Ramos (cell line): ENCODE results near the gene KRTAP17-1.

Source experiments
- in situ Hi-C: fragments of 300-500 bp; cut with MboI; formaldehyde crosslinking; loops from one replicate; pipeline ENCODE4 v1.14.3; 2022; ENCODE audit warnings: low sequenced_read_pairs; ENCODE audit not compliant: unreplicated experiment

KRTAP17-1 gene

DNA sequence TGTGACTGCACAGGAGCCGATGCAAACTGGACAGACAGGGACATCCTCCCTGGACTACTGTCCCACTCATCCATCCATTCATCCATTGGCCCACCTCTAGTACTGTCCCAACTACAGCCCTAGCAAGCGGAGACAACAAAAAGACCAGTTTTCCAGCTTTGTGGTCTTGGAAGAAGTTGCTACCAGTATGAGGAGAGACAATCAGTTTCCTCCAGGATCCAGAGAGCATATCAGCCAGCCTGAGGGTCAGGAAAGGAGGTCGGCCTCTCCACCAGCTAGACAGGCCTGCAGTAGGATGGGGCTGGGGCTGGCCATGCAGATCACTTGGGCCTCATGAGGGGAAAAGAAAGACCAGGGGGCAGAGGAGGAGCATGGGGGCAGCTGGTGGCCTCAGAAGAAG lies 18.3 kb upstream of the KRTAP17-1 start:
- in situ Hi-C loops = no loop called here

DNA sequence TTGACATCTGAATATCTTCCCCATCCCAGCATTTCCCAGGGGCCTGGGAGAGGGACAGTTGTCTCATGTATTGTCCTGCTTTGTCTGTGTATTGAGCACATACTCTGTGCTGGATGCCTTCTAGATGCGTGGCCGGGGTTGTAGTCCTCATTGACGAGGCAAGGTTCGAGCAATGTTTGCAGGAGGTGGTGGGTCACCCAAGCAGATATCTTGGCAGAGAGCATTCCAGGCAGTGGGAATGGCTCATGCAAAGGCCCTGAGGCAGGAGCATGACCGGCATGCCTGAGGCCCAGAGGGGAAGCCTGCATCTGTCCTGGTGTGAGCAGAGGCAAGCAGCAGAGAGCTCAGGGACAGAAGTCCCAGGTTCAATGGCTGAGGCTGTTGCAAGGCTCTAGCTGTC lies 17.6 kb upstream of the KRTAP17-1 start:
- in situ Hi-C loops = no loop called here

DNA sequence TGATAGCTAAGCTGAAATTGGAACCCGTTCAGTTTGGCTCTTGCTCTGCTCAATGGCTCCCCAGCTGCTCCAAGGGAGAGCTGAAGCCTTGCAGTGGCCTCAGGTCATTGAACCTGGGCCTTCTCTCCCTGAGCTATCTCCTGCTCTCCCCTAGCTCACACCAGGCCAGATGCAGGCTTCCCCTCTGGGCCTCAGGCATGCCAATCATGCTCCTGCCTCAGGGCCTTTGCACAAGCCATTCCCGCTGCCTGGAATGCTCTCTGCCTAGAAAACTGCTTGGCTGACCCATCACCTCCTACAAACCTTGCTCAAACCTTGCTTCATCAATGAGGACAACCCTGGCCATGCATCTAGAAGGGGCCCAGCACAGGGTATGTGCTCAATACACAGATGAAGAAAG lies 16.7 kb upstream of the KRTAP17-1 start:
- in situ Hi-C loops = no loop called here

DNA sequence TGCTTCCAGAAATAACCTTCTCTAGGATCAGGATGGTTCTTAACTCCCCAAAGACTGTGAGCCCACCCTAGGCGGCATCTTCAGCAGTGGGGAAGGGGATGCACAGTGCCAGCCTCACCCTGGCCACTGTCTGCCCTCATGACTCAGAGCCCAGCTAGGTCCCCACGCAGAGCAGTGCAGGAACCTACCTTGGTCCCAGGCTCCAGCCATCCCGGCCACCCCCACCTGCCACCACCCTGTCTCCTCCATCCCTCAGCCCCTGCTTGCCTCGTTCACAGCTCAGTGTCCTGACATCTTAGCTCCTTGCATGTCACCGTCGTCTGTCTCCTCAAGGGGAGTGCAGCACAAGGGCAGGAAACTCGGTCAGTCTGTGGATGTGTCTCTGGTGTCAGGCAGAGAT lies 16.1 kb upstream of the KRTAP17-1 start:
- in situ Hi-C loops = no loop called here

DNA sequence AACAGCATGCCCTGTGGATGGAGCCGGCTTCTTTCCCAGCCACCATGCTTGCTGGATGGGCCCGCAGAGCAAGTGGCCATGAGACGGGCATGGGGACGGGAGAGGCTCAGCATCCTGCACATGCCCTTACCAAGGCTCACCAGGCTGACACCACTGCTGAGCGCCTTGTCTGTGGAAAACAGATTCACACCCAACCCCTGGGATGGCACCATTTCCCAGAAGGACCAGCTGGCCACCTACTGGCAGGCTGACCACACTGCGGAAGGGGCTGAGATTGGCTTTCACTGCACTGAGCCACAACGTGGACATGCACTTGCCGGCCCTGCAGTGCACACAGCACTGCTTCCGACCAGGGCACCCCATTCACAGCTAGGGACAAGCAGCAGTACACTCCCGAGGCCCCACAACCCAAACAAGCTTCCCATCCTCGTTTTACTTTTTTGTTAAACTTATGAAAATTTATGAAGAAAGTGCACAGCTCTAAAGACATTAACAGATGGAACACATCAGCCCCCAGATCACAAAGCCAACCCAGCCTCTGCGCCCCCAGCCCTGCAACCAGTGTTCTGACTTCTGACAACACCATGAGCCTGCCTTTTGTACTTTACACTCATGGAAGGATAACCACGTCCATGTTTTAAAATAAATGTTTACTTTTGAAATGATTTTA lies 13.9 kb upstream of the KRTAP17-1 start:
- in situ Hi-C loops = no loop called here

DNA sequence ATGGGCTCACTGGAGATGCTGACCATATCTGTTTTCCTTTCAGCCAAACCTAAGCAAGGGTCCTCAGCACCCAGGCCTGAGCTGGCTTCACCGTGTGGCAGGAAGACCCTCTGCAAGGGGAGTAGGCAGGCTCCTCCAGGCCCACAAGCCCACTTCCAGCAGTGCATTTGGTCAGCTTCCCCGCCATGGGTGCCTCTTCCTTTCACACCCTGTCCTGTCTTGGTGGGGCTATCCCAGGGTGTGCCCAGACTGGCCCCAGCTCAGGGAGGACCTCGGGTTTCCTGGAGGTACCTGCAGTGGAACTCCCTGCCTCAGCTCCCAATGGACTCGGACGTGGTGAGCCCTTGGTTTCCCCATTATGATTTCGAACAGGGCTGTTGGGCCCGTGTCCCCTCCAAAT lies 12.7 kb upstream of the KRTAP17-1 start:
- in situ Hi-C loops = no loop called here

DNA sequence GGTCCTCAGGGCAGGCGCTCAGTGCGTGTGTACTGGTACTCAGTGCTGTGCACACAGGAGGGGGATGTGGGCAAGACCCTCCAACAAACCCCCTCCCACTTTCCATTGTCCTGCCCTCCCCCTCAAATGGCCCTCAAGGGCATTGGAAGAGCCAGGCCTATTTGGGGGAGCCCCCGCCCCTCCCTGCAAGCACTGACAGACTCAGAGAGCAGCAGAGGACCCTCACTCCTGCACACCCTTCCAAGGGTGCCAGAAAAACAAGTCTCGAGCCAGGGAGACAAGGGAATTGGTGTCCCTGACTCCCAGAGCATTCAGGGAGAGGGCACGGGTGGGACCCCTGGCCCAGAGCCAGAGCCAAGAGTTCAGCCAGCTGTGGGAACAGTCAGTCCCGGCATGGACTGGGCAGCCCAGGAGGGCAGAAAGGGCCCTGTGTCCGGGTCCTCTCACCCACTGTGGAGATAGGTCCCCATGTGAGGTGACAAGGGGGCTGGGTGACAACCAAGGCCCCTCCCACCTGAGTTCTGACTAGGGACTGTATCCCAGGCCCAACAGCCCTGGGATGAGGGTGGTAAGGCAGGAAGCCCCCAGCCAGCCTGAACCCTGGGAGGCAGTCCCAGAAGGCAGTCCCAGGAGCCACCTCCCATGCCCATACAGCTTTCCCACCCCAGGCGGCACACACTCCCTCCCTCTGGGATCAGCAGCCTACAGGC lies 12.1 kb upstream of the KRTAP17-1 start:
- in situ Hi-C loops = no loop called here

DNA sequence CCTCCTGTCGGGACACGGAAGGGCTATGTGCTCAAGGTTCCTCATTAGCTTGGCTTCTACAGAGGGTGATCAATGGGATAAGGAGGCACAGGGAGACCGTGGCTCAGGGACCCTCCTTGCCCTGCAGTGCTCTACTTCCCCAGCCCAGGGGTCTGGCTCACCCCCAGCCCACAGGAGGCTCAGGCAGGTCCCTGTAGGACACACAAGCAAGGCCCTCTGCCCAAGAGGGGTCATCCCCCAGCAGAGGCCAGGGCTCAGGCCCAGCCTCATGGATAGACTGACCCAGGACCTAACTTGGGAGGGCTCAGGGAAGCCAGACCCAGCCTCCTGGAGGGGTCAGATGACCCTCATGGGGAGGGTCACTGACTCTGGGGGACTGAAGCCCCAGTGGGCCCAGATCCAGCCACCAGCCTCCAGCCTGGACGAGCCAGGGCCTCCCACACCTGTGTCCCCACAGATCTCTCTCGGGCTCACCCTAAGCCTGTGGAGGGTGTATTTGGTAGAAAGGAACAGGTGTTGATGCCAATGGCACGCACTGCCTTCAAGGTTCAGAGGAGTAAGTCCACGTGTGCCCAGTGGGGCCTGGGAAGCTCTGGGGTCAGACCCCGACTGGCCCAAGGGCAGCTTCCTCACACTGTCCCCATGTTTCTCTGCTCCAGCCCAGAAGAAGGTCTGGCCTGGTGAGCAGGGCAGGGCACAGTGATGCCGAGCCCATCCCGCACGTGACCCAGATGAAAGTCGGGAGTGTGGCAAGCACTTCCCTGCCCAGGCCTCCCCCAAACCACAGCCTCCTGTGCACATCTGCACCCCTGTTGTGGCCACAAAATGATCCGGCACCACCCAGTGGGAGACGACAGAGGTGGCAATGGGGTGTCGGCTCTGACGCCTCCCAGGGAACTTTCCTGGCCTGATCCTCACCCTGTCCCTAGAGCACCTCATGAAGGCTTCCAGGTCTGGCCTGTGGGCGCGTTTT lies 10.9 kb upstream of the KRTAP17-1 start:
- in situ Hi-C loops = no loop called here

DNA sequence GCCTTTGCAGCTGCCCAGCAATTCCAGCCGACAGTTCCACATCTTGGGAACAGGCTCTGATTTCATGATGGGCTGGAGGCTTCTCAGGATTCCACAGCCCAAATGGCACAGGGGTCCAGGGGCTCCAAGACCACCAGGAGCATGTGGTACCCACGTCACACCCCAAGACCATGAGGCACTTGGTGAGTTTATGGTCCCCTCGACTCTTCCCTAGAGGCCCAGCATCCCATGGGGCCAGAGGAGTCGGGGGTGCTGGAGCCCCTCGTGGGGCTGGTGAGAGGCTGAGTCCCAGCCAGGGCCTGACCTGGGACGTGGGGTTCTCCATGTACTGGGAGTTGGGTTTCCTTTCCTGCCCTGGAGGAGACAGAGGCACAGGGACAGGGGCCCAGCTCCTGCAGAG lies 10.1 kb upstream of the KRTAP17-1 start:
- in situ Hi-C loops = no loop called here

DNA sequence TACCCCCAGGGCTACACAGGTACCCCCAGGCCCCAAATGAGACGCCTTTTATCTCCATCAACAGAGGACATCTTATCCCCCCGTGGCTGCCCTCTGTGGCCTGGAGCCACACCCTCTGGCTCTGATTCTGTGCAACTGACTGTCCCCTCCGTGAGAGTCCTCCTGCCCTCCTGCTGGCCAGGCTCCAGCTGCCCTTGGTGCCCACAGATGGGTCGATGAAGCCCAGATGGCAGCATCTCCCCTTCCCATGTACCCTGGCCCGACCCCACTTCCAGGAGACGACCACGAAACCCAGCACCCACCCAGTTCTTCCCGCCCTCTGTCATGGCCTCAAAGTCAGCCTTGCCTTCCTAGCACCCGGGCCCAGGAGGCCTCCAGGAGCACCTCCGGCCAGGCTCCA lies 9.6 kb upstream of the KRTAP17-1 start:
- in situ Hi-C loops = no loop called here

DNA sequence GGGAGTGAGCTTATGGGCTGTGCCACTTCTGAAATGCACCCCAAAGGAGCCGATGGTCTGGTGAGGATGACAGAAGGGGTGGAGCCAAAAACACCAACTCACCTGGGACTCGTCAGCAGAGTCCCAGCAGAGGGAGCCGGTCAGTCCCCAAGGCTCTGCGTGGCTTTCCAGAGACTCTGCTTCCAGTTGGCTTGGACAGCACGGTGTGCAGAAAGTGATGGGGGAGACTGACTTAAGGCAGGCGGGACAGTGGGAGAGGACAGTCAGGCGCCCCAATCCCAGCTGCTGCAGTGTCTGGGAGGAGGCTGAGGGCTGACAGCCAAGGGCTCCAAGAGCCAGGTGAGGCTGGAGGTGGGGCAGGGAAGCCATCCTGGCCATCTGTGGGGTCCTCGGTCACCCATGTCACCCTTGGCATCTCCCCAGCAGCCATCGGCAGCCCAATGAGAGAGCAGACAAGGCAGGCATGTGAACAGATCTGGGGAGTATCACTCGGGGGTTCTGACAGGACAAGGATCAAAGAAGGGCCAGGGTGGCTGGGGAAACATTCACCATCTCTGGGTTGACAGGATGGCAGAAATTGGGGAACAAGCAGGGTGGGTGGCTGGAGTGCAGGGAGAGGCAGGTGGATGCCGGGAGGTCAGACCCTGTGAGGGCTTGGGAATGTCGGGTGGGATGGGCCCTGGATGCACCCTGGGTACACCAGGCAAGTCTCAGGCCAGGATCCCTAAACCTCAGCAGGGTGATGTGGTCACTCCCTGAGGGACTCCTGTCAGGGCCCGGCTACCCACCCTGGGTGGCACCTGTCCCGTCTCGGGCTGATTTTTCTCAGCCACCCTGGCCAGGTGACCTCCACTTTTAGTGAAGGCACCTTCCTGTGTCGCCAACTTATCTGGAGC lies 8.9 kb upstream of the KRTAP17-1 start:
- in situ Hi-C loops = no loop called here

DNA sequence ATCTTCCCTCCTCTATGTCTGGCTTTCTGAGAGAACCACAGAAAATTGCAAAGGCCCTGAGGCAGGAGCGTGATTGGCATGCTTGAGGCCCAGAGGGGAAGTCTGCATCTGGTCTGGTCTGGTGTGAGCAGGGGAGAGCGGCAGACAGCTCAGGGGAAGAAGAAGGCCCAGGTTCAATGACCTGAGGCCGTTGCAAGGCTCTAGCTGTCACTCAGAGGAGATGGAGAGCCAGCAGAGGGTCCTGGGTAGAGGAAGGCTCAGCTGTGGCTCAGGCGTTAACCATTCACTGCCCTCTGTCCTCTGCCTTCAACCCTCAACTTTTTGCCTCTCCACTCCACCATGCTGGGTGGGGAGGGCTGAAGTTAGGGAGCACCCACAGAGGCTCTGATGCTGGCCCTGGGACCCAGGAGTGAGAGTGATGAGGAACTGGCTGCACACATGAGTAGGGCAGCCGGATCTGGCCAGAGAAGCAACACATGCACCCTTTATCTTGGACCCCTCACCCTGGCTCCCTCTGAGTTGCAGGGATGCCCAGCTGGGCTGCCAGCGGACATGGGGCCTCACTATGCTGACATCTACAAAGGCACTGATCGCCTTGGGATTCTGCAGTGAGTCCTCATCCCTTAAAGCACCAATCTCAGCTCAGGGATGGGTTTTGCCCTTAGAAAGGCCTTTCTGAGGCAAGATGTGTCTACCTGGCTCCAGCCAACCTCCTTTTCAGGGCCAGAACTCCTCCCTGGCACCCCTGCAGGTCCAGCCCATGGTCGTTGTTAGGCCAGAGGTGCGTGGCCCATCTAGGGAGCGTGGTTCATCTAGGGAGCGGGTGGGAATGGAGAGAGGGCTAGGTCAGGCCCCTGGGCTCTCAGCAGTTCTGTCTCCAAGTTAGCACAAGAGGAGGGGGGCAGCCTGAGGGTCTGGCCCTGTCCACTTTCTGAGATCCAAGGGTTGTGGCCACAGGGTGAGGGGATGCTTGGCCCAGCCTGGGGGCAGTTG lies 7.7 kb upstream of the KRTAP17-1 start:
- in situ Hi-C loops = no loop called here

DNA sequence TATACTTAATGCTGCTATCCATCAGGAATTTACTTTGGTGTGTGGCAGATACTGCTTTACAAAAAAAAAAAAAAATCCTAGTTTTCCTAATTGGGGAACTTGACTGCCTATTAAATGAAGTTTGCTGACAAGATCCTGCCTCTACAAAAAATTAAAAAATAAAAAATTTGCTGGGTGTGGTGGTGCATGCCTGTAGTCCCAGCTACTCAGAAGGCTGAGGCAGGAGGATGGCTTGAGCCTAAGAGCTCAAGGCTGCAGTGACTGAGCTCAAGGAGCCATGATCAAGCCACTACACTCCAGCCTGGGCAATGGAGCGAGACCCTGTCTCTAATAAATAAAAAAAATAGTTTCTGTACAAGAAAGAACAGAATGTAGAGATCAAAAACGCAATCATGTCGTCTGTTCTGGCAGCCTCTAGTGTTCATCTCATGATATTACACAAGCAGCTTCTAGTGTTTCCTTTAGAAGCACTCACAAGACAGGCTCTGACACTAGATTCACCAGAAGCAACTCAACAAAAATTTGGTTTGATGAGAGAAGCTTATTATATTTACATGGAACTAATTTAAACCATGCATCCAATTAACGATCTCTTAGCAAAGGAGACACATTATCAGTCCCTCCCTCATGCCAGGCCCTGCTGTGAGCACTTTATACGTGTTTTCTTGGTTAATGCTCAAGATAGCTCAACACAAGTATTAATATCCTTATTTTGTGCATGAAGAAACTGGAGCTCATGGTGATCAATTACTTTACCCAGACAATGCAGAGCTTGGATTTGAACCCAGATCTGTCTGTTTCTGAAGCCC lies 6.8 kb upstream of the KRTAP17-1 start:
- in situ Hi-C loops = no loop called here

DNA sequence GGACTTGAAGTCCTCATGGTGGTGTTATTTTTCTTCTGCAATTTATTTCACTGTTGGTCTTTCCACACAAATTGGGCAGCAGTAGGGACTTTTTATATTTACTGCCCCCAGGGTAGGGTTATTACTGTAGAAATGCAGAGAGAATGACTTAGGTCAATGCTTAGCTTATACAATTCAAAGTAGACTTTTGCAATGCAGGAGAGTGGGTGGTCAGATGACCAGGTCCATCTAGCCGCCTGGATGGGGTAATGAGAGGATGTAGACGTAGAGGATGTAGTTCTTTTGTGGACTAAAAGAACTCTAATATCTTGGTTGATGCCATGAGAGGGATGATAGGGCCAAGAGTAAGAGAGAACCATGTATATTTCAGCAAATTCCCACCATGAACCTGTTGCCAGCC lies 2.7 kb upstream of the KRTAP17-1 start:
- in situ Hi-C loops = no loop called here

DNA sequence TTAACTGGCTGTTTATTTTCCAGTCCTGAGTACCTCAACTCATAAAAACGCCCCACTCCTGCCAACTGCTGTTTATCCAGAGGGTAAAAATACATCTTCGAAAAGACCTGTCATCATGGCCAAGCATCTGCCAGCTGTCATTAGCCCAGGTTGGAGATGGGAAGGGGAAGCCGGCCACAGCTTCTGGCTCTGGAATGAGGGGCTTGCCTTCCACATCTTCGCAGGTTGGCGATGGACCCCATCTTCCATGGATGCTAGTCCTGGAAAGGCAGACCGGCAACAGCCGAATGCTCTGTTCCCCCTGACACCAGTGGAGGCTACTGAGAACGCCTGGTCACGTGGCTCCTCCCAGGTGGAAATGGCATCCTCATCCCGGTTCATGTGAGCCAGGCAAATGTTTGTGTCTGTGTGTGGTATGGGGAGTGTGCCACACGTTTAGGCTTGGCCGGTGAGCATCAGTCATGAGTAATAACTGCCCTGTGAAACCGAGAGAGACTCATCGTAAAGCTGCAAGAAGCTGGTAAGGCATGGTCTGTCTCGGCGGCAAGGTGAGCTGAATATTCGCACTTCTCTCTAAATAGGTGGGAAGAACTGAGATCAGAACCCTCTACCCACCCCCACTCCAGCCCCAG lies 420 bp upstream of the KRTAP17-1 start:
- in situ Hi-C loops = no loop called here

DNA sequence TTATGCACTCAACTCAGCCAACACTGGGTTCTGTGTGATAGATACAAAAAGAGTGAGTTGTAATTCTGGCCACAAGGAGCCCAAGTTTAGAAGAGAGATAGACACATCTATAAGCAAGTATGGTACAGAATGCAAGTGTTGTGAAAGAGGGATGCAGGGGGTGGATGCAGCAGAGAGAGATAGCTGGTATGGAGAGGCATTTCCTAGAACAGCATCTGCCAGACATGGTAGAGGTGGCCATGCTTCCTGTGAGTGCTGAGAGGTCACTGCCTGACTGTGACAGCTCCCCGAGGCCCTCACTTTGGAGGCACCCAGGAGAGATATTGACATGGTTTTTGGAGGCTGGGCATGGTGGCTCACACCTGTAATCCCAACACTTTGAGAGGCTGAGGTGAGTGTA lies 4.4 kb downstream of the KRTAP17-1 start:
- in situ Hi-C loops = no loop called here

DNA sequence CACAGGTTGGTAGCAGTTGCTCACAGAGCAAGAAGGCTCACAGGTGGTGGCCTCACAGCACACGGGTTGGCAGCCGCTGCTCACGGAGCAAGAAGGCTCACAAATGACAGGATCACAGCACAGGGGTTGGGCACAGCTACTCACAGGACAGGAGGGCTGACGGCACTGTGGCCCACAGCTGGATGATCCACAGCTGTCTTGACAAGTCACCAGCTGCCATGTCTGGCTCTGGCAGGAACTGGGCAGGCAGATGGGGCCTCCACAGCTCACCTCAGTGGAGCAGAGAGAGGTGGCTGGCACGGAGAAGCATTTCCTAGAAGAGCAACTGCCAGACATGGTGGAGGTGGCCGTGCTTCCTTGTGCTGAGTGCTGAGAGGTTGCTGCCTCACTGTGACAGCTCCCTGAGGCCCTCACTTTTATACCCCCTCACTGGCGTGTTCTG lies 6.6 kb downstream of the KRTAP17-1 start, which contains the start of gene KRTAP16-1:
Gene KRTAP16-1 (minus strand): TSS at position 392 of the 442 bp plus-strand sequence. CDS start 56 bp downstream, at position 336.
- in situ Hi-C loops = no loop called here
